GM18499 (cell line): Measurements from ENCODE around the gene ARHGEF12.

Source experiments
- ATAC-seq: cut with Tn5 transposase; IDR thresholded peaks from one replicate; pipeline ENCODE4 v1.9.1; 2021; ENCODE audit warnings: moderate number of reproducible peaks; ENCODE audit not compliant: insufficient read depth, unreplicated experiment

The ARHGEF12 gene

DNA sequence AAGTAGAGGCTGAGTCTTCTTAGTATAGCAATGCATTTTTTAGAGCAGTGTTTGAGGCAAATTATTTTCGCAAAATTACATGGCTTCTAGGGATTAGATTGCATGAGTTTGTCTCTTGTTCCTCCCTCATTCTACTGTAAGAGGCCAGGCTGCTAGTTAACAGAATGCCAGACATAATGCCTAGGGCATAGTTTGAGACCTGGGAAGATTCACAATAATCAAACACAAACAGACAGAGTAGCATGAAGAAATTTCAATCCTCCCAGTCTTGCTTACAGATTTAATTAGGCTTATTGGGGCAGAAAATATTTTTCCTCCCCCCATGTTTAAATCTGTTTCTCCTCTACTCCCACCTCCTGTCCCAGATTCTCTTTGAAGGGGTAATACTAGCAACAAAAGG lies 48.3 kb downstream of the ARHGEF12 start:
- ATAC-seq = no peak

DNA sequence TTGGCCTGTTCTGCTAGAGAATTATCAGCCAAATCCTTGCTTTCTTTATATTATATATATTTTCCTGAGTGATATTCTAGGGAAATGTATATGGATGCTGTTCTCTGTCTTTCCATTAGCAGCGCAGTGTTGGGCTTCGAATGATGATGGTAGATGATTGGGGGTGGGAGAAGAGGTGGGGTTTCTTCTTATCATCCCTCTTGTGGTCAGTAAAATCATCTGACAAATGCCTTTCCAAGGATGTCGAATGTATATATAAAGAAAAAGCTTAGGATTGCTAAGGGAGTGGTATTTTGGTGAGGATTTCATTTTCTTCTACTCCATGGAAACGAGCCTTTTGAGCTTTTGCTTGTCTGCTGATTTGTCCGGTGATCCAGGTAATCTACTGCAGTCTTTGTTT lies 48.9 kb downstream of the ARHGEF12 start:
- no peak for ATAC-seq

DNA sequence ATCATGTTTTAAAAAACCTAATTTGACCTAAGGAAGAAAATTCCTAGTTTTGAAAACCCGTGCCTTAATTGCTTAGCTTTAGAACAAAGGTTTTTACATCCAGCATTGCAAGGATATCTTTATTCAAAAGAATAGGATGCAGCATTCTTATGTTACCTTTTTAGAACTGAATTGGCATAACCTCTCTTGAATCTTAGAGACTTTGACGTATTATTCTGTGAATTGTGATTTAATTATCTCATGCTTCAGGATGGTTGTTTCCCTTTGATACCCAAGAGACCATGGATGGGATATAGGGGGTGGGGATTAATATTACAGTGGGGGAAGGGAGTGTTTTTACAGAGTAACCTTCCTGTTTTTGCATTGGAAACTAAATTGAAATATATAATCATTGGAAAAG lies 49.4 kb downstream of the ARHGEF12 start:
- ATAC-seq = no peak

DNA sequence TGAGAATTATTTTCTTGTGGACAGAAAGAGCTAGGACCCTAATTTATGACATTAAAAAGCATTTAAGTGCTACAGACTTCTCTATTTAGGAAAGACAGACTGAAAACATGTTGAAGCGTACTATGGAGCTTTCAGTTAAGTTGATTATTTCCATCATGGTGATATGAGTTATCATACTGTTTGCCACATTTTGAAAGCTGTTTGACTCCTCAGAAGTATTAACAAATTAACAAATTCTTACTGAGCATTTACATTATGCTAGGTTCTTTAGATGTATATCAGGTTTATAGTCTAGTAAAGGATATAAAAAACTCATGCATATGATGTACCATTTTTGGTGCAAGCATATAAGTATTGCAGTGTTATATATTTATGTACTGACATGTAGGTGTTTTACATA lies 50.1 kb downstream of the ARHGEF12 start:
- no peak for ATAC-seq

DNA sequence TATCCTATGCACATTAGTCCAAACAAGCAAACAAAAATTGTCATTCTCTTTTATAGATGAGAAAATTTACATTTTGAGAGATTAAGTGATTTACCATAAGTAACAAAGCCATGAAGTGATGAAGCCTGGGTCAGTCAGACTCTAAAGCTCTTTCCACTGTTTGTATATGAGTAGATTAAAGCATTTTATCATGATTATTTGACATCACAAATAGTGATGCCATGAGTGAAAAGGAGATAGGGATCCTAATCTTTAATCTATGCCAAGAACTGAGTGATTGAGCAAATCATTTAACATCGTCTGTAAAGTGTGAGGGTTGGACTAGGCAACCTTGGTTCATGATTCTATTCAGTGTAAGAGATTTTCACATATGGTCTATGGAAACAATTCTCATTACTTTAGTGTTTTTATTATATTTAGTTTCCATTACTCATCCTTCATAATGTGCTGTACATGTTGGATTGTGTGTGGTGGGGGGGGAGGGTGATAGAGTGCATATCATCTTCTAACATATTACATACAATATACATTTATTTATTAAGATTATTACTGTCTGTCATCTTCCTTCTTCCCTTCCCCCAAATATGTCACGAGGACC lies 50.7 kb downstream of the ARHGEF12 start:
- ATAC-seq = no peak

DNA sequence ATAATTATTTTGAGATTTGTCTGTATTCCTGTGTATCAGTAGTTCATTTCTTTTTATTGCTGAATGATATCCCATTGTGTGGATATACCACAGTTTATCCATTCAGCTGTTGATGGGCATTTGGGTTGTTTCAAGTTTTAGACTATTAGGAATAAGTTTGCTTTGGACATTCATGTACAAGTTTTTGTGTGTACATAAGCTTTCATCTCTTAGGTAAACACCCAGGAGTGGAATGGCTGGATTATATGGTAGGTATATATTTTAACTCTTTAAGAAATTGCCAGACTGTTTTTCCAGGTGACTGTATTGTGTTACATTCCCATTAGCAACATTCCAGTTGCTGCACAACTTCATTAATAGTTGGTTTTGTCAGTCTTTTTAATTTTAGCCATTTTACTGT lies 52.0 kb downstream of the ARHGEF12 start:
- no peak for ATAC-seq

DNA sequence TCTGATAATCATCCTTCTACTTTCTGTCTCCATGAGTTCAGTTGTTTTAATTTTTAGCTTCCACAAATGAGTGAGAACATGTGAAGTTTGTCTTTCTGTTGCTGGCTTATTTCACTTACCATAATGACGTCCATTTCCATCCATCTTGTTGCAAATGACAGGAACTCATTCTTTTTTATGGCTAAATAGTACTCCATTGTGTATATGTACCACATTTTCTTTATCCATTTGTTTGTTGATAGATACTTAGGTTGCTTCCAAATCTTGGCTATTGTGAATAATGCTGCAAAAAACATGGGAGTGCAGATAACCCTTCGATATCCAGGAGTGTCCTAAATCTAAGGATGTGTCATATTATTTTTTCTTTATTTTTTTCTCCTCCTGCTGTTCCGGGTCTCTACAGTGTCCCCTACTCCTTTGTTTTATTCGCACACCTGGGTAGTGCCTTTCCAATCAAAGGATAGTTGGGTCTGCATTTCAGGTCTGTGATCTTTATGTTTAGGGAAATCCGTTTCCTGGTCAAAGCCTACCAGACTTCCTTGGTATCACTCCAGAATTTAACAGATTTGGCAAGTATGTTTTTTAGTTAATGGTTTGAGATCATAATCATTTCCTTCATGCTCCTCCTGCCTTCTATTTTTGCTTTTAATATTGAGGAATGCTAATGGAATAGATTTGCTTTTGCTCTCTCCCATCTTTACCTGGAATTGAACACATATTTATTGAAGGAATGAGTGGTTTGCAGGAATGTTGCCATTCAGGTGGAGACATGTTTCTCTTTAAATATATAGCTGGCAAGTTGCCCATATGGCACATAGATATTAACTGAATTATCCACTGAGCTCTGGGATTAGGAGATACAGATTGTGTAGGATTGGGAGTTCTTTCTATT lies 53.7 kb downstream of the ARHGEF12 start:
- ATAC-seq = no peak

DNA sequence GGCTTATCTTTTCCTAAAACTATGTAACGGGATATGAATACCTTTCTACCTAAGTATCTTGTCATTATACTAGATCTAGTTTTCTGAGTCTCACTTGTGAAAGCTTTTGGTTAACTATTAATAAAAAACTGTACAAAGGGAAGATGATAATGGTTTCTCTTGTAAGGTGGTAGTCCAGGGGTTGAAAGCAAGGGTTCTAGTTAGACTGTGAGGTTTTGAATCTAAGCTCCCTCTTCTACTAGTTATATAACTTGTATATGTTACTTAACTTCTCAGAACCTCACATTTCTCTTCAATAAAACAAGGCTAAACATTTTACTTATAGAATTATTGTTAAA lies 54.3 kb downstream of the ARHGEF12 start:
- ATAC-seq = no peak

DNA sequence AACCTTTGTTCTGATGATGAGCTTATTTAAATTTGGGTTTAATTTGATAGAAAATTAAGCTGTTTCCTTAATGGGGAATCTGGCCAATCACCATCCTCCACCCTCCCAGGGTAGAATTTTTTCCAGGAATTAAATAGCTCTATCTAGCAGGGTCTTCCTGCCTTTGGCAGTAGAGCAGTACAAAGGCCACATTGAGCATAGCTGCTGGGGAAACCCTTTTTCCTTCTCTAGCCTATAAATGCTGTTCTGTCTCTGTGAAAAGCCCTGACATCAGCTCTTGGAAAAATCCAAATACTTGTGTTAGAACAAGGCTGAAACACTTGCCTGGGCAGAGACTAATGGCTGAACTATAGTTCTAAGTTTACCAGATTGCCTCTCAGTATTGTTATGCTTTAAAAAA lies 55.1 kb downstream of the ARHGEF12 start:
- no peak for ATAC-seq

DNA sequence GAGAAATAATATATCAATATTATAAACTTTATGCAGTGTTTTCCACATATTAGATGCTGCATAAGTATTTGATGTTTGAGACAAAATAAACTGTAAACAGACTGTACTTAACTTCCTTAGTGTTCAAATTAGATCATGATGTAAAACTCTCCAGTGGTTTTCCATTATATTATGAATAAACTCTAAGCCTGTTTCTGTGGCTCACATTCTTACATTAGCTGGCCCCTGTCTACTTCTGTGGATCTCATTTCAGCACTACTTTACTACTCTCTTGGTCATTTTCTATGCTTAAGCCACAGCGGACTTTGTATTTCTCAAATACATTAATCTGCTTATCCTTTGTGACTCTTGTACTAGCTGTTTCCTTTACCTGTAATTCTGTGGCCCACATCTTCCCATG lies 55.6 kb downstream of the ARHGEF12 start:
- ATAC-seq = no peak

DNA sequence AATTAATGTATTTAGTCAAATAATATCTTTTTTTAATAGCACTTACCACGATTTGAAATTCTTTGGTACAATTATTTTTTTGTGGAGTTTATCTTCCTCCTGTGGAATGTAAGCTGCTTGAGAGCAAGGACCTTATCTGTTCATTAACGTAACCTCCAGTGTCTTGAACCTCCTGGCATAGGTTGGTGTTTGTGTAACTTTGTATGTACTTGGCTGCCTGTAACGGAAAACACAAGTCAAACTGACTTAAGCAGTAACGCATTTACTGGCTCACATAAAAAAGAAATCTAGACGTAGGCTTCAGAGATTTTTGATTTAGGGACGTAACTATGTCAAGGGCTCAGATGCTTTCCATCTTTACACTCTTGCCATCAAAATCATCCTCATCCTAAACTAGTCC lies 56.1 kb downstream of the ARHGEF12 start:
- ATAC-seq = no peak

DNA sequence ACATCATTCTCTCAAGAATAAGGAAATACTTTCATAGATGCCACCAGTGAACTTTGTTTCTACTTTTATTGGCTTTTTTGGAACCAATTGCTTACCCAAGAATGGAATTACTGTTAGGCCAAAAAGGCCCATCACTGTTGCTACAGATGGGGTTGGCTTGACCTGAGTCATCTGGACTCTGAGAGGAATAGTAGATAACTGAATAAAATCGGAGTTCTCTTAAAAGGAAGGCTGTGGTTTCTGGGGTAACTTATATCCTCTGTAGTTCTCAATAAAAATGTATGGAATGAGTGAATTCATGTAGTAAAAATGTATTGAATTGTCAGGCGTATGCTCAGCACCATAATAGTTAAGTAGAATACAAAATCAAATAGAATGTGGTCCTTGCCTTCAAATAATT lies 56.6 kb downstream of the ARHGEF12 start:
- no peak for ATAC-seq

DNA sequence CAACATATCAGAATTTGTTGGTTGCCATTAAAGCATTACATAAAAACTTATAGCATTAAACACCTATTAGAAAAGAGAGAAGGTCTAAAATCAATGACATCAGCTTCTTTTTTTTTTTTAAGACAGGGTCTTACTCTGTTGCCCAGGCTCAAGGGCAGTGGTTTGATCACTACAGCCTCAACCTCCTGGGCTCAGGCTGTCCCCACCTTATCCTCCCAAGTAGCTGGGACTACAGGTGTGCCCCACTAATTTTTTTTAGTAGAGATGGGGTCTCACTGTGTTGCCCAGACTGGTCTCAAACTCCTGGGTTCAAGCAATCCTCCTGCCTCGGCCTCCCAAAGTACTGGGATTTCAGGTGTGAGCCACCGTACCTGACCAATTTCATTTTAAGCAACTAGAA lies 57.9 kb downstream of the ARHGEF12 start:
- ATAC-seq = no peak

DNA sequence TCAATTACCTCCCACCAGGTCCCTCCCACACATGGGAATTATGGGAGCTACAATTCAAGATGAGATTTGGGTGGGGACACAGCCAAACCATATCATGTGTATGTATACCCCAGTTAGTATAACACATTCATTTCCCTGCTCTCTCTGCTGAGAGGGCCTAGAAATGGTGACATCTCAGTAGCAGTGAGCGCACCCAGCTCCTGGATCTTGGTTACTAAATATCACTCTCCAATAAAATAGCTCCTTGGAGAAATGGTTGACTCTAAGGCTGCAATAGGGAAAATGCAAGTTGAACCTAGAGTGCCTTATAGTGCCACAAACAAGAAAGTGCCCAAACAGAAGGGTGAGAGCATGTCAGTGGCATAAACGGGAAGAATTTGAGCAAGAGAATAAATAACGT lies 59.6 kb downstream of the ARHGEF12 start:
- ATAC-seq = no peak

DNA sequence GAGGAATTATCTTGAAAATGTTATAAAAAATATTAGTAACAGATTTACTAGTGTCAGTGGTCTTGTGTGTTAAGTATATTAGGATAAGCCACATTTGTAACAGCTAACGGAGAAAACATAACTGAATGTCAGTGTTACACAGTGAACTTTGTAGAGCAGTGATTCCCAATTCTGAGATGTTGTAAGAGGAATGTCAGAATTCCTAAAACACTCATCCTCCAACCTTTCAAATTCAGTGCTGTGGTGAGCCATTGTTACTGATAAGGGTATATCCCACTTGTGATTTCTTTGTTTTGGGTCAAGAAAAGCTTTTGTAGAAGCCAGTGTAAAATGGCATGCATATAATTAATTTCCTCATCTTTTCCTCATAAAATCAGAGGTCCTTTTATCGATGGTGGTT lies 61.9 kb downstream of the ARHGEF12 start:
- no peak for ATAC-seq

DNA sequence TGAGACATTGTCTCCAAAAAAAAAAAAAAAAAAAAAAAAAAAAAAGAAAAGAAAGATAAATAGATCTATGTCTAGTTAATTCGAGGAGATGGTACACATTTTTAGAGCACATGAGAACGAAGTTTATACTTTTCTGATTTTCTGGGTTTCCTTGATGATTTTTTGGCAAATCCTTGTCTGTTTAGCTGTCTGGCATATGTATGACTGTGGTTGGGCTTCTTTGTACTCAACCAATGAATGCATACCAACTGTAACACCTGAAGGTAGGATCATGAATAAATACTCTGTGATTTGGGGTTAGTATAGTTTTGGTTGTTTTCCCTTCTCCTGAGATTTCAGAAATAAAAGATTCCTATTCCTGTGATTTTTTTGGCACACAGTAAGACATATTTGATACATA lies 63.1 kb downstream of the ARHGEF12 start:
- ATAC-seq = no peak

DNA sequence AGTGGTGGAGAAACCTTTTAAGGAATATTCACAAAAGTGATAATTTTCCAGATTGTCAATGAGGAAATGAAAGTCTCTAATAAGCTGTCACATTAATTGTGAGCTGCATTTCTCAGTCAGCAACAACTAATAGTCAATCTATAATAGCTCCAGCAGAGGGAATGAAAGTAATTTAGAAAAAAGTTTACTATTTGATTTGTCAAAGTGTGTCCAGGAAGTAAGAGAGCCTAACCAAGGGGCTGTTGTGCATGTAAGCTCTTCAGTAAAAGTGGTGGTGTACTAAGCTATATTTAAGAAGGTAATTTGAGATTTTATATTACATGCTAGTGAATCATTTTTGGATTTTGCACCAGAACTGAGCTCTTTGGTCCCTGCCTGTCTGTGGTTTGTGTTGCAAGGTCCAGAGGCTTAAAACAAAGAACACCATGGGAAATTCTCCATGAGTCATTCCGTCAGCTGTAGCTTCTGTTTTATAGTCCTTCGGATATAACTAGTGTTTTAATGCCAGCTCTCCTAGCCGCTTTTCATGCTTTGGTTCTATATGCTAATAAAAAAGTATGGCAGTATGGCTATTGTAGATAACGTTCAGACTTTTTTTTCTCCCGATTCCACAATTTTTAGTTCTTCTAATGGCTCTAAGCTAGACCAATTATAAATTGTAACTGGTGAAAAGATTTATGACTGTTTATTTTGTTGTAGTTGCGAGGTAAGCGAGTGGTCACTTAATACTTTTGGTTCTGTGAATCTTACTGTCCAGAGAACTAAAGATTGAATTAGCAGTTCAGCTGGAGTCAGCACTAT lies 64.6 kb downstream of the ARHGEF12 start:
- ATAC-seq = no peak

DNA sequence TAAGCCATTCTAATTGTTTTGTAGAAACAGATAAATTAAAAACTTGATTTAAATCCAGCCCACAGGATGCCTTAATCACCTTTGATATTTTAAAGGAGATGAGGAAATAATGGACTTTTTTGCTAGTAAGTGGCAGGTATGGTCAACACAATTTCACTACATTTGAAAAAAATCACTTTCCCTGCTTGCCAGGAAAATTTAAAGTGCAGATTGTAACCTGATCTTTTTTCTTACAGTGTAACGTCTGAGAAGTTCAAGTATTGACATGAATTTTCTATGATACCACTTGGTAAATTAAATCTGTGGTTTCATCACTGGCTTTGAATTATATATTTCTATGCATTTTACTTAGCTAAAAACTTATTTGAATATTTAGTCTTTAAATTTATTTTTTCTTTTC lies 65.3 kb downstream of the ARHGEF12 start:
- no peak for ATAC-seq

DNA sequence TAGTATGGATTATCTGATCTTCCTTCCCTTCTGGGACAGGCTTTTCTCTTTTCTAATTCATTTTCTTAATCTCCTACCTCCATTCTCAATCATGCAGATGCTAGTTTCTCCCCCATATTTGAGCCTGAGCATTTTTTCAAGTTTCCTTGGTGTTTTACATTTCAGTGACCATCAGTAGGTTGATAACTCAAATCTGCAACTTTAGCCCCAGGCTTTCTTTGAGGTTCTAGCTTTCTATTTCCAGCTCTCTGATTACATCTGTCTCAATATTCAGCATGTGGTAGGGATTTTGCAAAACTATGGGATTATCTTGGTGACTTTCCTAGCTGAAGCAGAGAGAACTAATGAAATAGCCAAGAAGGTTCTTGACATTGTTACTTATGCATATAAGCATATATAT lies 67.8 kb downstream of the ARHGEF12 start:
- ATAC-seq = no peak

DNA sequence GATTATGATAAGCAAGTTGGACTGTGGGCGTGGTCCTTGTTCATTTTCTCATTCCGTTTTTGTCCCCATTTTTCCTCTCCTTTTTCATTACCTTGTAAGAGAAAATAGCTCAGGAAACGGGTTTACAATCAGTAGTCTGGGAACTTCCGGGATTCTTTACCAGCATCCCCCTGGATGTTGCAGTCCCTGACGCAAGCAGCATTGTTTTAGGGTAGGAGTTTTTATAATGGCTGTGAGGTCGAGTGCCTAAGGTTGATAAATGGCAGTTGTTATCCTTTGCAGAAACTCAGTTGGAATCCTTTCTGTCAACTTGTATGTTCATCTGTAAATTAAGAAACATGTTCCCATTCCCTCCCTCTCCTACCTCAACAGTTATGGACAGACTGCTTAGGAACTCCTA lies 68.3 kb downstream of the ARHGEF12 start:
- no peak for ATAC-seq

DNA sequence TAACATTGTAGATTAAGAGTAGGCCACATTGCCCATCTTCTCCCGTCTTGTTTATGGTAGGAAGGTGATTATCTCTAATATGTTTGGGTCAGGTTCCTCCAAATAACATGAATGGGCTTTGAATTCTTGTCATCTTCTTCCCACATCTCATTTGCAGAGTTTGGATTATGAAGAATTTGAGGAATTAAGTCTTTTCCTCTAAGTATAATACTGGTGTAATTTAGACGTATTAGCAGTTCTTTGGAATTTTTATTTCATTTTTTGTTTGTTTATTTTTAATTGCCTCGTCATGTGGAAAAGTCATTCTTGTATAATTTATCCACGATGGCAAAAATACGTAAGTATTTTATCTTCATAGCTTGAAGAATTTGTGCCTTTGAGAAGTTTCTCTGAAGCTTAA lies 73.4 kb downstream of the ARHGEF12 start:
- ATAC-seq = no peak
